GM13976 (cell line): ENCODE results near the gene RPS19BP1.
"Not testable (repeated sequence)": the region's sequence is repeated elsewhere in the genome, so short reads cannot be mapped to it uniquely, and the experiment has no call there.

Source experiments
- DNase-seq: peaks from one replicate; pipeline ENCODE4 v3.0.0; 2012; ENCODE audit warnings: low spot score
- CTCF ChIP-seq: IDR thresholded peaks from 2 replicates; pipeline ENCODE4 v1.5.1; 2012; ENCODE audit warnings: borderline replicate concordance, mild to moderate bottlenecking; ENCODE audit not compliant: insufficient read depth; ENCODE audit errors: extremely low read depth, missing control alignments, control extremely low read depth
- in situ Hi-C: fragments of 300-500 bp; cut with MboI; formaldehyde crosslinking; loops from one replicate; pipeline ENCODE4 v1.12.0; 2022; ENCODE audit warnings: low sequenced_read_pairs, mixed read lengths, inconsistent platforms; ENCODE audit not compliant: unreplicated experiment

The RPS19BP1 gene

GRCh38 chr22:39508393-39508792 lies 24.2 kb downstream of the RPS19BP1 start:
- no peak for TF ChIP-seq CTCF
- in situ Hi-C loops: loop anchor here (25.0 kb wide), 1 partner anchor 346 kb away; the partner anchor contains the start of gene CBX7
- no peak for DNase-seq

- in situ Hi-C loops: loop anchor here (25.0 kb wide), 1 partner anchor 345 kb away; the partner anchor contains the start of gene CBX7
Measured at GRCh38 chr22:39507021-39507420, 25.5 kb downstream of the RPS19BP1 start.

GRCh38 chr22:39504071-39504470 lies 28.5 kb downstream of the RPS19BP1 start:
- no peak for DNase-seq
- no peak for TF ChIP-seq CTCF
- in situ Hi-C loops: loop anchor here (25.0 kb wide), 1 partner anchor 342 kb away; the partner anchor contains the start of gene CBX7

More at GRCh38 chr22:39507021-39507420, 25.5 kb downstream of the RPS19BP1 start:
- not testable (repeated sequence) for DNase-seq

GRCh38 chr22:39503630-39504029 lies 28.9 kb downstream of the RPS19BP1 start:
- no peak for DNase-seq
- TF ChIP-seq CTCF: no peak
- in situ Hi-C loops: loop anchor here (25.0 kb wide), 1 partner anchor 341 kb away; the partner anchor contains the start of gene CBX7

GRCh38 chr22:39502789-39503409 lies 29.6 kb downstream of the RPS19BP1 start:
- no peak for TF ChIP-seq CTCF
- no peak for DNase-seq
- in situ Hi-C loops: loop anchor here (25.0 kb wide), 1 partner anchor 341 kb away; the partner anchor contains the start of gene CBX7

GRCh38 chr22:39502109-39502788 lies 30.3 kb downstream of the RPS19BP1 start, which contains the start of gene MIEF1:
Gene MIEF1, plus strand, starts transcription at chr22:39502290. Its CDS starts 9,005 bp downstream, at chr22:39511295.
- DNase-seq: peak; percentile 99
- no peak for TF ChIP-seq CTCF
- in situ Hi-C loops: loop anchor here (25.0 kb wide), 1 partner anchor 340 kb away; the partner anchor contains the start of gene CBX7

- DNase-seq: no peak
- in situ Hi-C loops: loop anchor here (25.0 kb wide), 1 partner anchor 339 kb away; the partner anchor contains the start of gene CBX7
- TF ChIP-seq CTCF: no peak
Measured at GRCh38 chr22:39501644-39502108, 30.9 kb downstream of the RPS19BP1 start.
